DMS114 treated with DMSO at 0.1 percent for 48 hours (cell line): Measurements from ENCODE around the gene TWSG1.
"Not testable (repeated sequence)": the region's sequence is repeated elsewhere in the genome, so short reads cannot be mapped to it uniquely, and the experiment has no call there.

Experiments used
- DNase-seq: peaks from one replicate; lab custom pipeline; 2025; ENCODE audit not compliant: unreplicated experiment; lab: John Stamatoyannopoulos, UW

Gene TWSG1

DNA sequence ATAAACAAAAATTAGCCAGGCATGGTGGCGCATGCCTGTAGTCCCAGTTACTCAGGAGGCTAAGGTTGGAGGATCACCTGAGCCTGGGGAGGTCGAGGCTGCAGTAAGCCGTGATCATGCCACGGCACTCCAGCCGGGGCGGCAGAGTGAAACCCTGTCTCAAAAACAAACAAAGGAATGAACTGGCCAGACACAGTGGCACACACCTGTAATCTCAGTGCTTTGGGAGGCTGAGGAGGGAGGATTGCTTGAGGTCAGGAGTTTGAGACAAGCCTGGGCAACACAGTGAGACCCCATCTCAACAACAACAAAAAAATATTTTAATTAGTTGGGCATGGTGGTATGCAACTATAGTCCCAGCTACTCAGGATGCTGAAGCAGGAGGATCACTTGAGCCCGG, 116.3 kb downstream of the TWSG1 start:
- not testable (repeated sequence) for DNase-seq
